GM21367 (cell line): ENCODE results near the gene DSCAML1.

Experiments
- ATAC-seq: cut with Tn5 transposase; IDR thresholded peaks from one replicate; pipeline ENCODE4 v1.9.1; 2021; ENCODE audit not compliant: unreplicated experiment

DSCAML1 gene

GRCh38 chr11:117439256-117439655 lies 357.8 kb downstream of the DSCAML1 start:
- no peak for ATAC-seq

GRCh38 chr11:117438371-117439000 lies 358.5 kb downstream of the DSCAML1 start:
- no peak for ATAC-seq

- no peak for ATAC-seq
Measured at GRCh38 chr11:117437791-117438130, 359.3 kb downstream of the DSCAML1 start.

GRCh38 chr11:117437041-117437790 lies 359.8 kb downstream of the DSCAML1 start:
- ATAC-seq, result no peak

GRCh38 chr11:117435326-117435725 lies 361.7 kb downstream of the DSCAML1 start:
- ATAC-seq, result no peak

GRCh38 chr11:117434481-117434880 lies 362.5 kb downstream of the DSCAML1 start:
- no peak for ATAC-seq

GRCh38 chr11:117433717-117434116 lies 363.3 kb downstream of the DSCAML1 start:
- ATAC-seq, result no peak

GRCh38 chr11:117431436-117431835 lies 365.6 kb downstream of the DSCAML1 start:
- ATAC-seq, result no peak

GRCh38 chr11:117430293-117430955 lies 366.6 kb downstream of the DSCAML1 start:
- no peak for ATAC-seq

- ATAC-seq, result no peak
Measured at GRCh38 chr11:117428856-117429229, 368.2 kb downstream of the DSCAML1 start.

GRCh38 chr11:117428186-117428855 lies 368.7 kb downstream of the DSCAML1 start:
- no peak for ATAC-seq

- no peak for ATAC-seq
Measured at GRCh38 chr11:117427356-117427874, 369.6 kb downstream of the DSCAML1 start.

- no peak for ATAC-seq
Measured at GRCh38 chr11:117426941-117427340, 370.1 kb downstream of the DSCAML1 start.

- ATAC-seq, result no peak
Measured at GRCh38 chr11:117426297-117426685, 370.7 kb downstream of the DSCAML1 start.

- no peak for ATAC-seq
Measured at GRCh38 chr11:117425679-117426296, 371.2 kb downstream of the DSCAML1 start.

GRCh38 chr11:117424781-117425180 lies 372.2 kb downstream of the DSCAML1 start:
- ATAC-seq, result no peak

GRCh38 chr11:117423046-117423575 lies 373.9 kb downstream of the DSCAML1 start:
- ATAC-seq, result no peak

- ATAC-seq, result no peak
Measured at GRCh38 chr11:117421476-117421875, 375.5 kb downstream of the DSCAML1 start.

- ATAC-seq, result no peak
Measured at GRCh38 chr11:117421041-117421440, 376.0 kb downstream of the DSCAML1 start.

GRCh38 chr11:117420598-117420997 lies 376.4 kb downstream of the DSCAML1 start:
- no peak for ATAC-seq

- ATAC-seq, result no peak
Measured at GRCh38 chr11:117420143-117420485, 376.9 kb downstream of the DSCAML1 start.
